Heart left ventricle (tissue), 13 donors: ENCODE measurements around the gene HPS5.

ENCODE experiments used
- CTCF ChIP-seq, 12 donors: fragments of 200-600 bp; sonication (generic) in 4 of 12; IDR thresholded peaks; one replicate each; pipeline versions ENCODE4 v1.5.0 to v1.8.0; 2018 to 2022; ENCODE audit warnings: antibody characterized with exemption in 12 of 12, mild to moderate bottlenecking in 5 of 12
- POLR2A ChIP-seq, 2 donors: fragments of 450-650 bp; IDR thresholded peaks; one replicate each; pipeline ENCODE4 v1.6.1; 2017; ENCODE audit warnings: antibody characterized with exemption in 2 of 2, mild to moderate bottlenecking in 2 of 2, moderate library complexity in 2 of 2
- donor health status: ischemic (EF 13 %, LVEDD 7.1; RV severe dilation, severe dysfunction).
- donor health status: DM: no; HTN: yes; CAD: no.
- donor health status: DM: no; HTN: no; CAD: no.
- donor health status: ischemic (EF 25% LVEDD 6.9; RV normal size, moderate dysfunction).
- donor health status: ischemic (EF 25% LVEDD 5.7; RV mildly dilated, moderate dysfunction).
- donor health status: ischemic (EF 35%, LVEDD 5.7; RV mildly dilated, moderate dysfunction).
- donor health status: nonischemic (EF 11% LVEDD 7.7; RV severe dilation, severe dysfunction).
- donor health status: DM: yes; HTN: yes; CAD: no.
- donor health status: PGD.
- donor health status: ischemic (EF 29% LVEDD 5.4; RV normal size, mild dysfunction).
- donor health status: nonischemic (EF 23%, LVEDD 6.1; RV moderate dilation, normal function).

GRCh38 chr11:18364495-18365073, 42.6 kb upstream of the HPS5 start:
- TF ChIP-seq CTCF (IDR thresholded peaks at IDR 0.05) = no peak
- TF ChIP-seq POLR2A (IDR thresholded peaks at IDR 0.05) = no peak
